DOHH2 (cell line): ENCODE results near the gene IGF2BP2.

Experiments used
- H3F3A ChIP-seq: fragments of 200-600 bp; sonication (generic), shearing (Covaris generic); 2 replicates; pipeline ENCODE4 v1.6.0; 2016; ENCODE audit warnings: antibody characterized with exemption, mild to moderate bottlenecking; ENCODE audit not compliant: control insufficient read depth, insufficient read depth
- H3K27ac ChIP-seq: fragments of 200-600 bp; sonication (generic); 2 replicates; pipeline ENCODE4 v1.5.1; 2014; ENCODE audit warnings: low read depth, mild to moderate bottlenecking, low read length, moderate library complexity
- H3K27me3 ChIP-seq: fragments of 200-600 bp; sonication (generic); 2 replicates; pipeline ENCODE4 v1.6.1; 2014; ENCODE audit warnings: mild to moderate bottlenecking, low read length, mixed read lengths; ENCODE audit not compliant: control insufficient read depth
- H3K36me3 ChIP-seq: fragments of 200-600 bp; sonication (generic); 2 replicates; pipeline ENCODE4 v1.6.1; 2014; ENCODE audit warnings: mild to moderate bottlenecking, low read length, moderate library complexity, mixed read lengths; ENCODE audit not compliant: control insufficient read depth
- H3K4me1 ChIP-seq: fragments of 200-600 bp; sonication (generic); 2 replicates; pipeline ENCODE4 v1.6.1; 2014; ENCODE audit warnings: mild to moderate bottlenecking, low read length, mixed read lengths; ENCODE audit not compliant: control insufficient read depth
- H3K4me2 ChIP-seq: fragments of 200-600 bp; sonication (generic); 2 replicates; pipeline ENCODE4 v1.6.0; 2014; ENCODE audit warnings: mild to moderate bottlenecking, low read length, moderate library complexity
- H3K4me3 ChIP-seq: fragments of 200-600 bp; sonication (generic); 2 replicates; pipeline ENCODE4 v1.5.1; 2014; ENCODE audit warnings: mild to moderate bottlenecking, low read length, mixed read lengths
- H3K79me2 ChIP-seq: fragments of 200-600 bp; sonication (generic); 2 replicates; pipeline ENCODE4 v1.6.1; 2014; ENCODE audit warnings: mild to moderate bottlenecking, low read length, mixed read lengths; ENCODE audit not compliant: control insufficient read depth
- H3K9me2 ChIP-seq: fragments of 200-600 bp; sonication (generic); replicated peaks from 2 replicates; pipeline ENCODE4 v1.6.1; 2014; ENCODE audit warnings: mild to moderate bottlenecking, low read length, mixed read lengths; ENCODE audit not compliant: control insufficient read depth
- H3K9me3 ChIP-seq: fragments of 200-600 bp; sonication (generic); 2 replicates; pipeline ENCODE4 v1.6.1; 2014; ENCODE audit warnings: antibody characterized with exemption, low read length, mixed read lengths; ENCODE audit not compliant: control insufficient read depth, insufficient read depth
- H4K20me1 ChIP-seq: fragments of 200-600 bp; sonication (generic); 2 replicates; pipeline ENCODE4 v1.6.0; 2014; ENCODE audit warnings: low read depth, mild to moderate bottlenecking, antibody characterized with exemption, low read length, moderate library complexity; ENCODE audit not compliant: control insufficient read depth, insufficient read depth
- CTCF ChIP-seq: fragments of 200-600 bp; sonication (generic); IDR thresholded peaks from one replicate; pipeline ENCODE4 v1.5.1; 2014; ENCODE audit warnings: antibody characterized with exemption, mild to moderate bottlenecking, low read depth, low read length; ENCODE audit not compliant: poor library complexity, severe bottlenecking
- EZH2phosphoT487 ChIP-seq: fragments of 200-600 bp; sonication (generic); IDR thresholded peaks from 2 replicates; pipeline ENCODE4 v1.6.1; 2017; ENCODE audit warnings: borderline replicate concordance, mild to moderate bottlenecking, antibody characterized with exemption, low read length, moderate library complexity, mixed read lengths

IGF2BP2 gene

GRCh38 chr3:185796431-185797107 is 28.3 kb downstream of the IGF2BP2 start:
- H3K79me2 ChIP-seq: no peaks in the 10 kb centered on the region

GRCh38 chr3:185793381-185793780 is 31.5 kb downstream of the IGF2BP2 start:
- Histone ChIP-seq H3K79me2 (no peaks in the 10 kb centered on the region), H3K4me3 (no peak overlapping the region), H3F3A (no peaks in the 10 kb centered on the region), H3K9me3 (no peaks in the 10 kb centered on the region), H3K4me1 (no peaks in the 10 kb centered on the region), H3K9me2 (no peaks in the 10 kb centered on the region), H3K27ac (no peak overlapping the region), H3K4me2 (no peak overlapping the region), H3K27me3 (peaks cover 29% of the 10 kb centered on the region), H3K36me3 (no peaks in the 10 kb centered on the region), H4K20me1 (no peaks in the 10 kb centered on the region)
- TF ChIP-seq EZH2phosphoT487 (no peak), CTCF (no peak)

More at GRCh38 chr3:185796431-185797107, 28.3 kb downstream of the IGF2BP2 start:
- Histone ChIP-seq H3K4me2 (no peak overlapping the region), H3F3A (no peaks in the 10 kb centered on the region), H3K36me3 (no peaks in the 10 kb centered on the region), H4K20me1 (no peaks in the 10 kb centered on the region), H3K4me3 (no peak overlapping the region), H3K27me3 (peaks cover 15% of the 10 kb centered on the region), H3K27ac (no peak overlapping the region), H3K4me1 (peaks cover 6% of the 10 kb centered on the region), H3K9me2 (no peaks in the 10 kb centered on the region), H3K9me3 (no peaks in the 10 kb centered on the region)
- TF ChIP-seq EZH2phosphoT487 (no peak), CTCF (no peak)

- no peak overlapping the region for H3K4me2 ChIP-seq
- no peak for TF ChIP-seq EZH2phosphoT487
- no peaks in the 10 kb centered on the region for H4K20me1 ChIP-seq
- H3K27me3 ChIP-seq: peaks cover 29% of the 10 kb centered on the region
- no peaks in the 10 kb centered on the region for H3F3A ChIP-seq
- H3K9me3 ChIP-seq: no peaks in the 10 kb centered on the region
- no peaks in the 10 kb centered on the region for H3K36me3 ChIP-seq
- H3K79me2 ChIP-seq: no peaks in the 10 kb centered on the region
- H3K27ac ChIP-seq: no peak overlapping the region
- H3K9me2 ChIP-seq: no peaks in the 10 kb centered on the region
- no peaks in the 10 kb centered on the region for H3K4me1 ChIP-seq
- H3K4me3 ChIP-seq: no peak overlapping the region
Observed at GRCh38 chr3:185792955-185793354, 31.9 kb downstream of the IGF2BP2 start.
